Lung microvascular endothelial cell (primary cell): Measurements from ENCODE around the gene BICD1. TPM values are rescaled to one million over a fixed set of nuclear protein-coding genes. Genes with fewer than 3 reads are reported as not detected.
"Not testable (repeated sequence)": the region's sequence is repeated elsewhere in the genome, so short reads cannot be mapped to it uniquely, and the experiment has no call there.

Source experiments
- DNase-seq, 2 donors: peaks; one replicate each; pipeline versions ENCODE4 v3.0.0 to v3.0.0-alpha.2; 2010; ENCODE audit warnings: low read depth in 2 of 2
- total RNA-seq: library from RNA; depleted of rRNA; stranded (reverse); fragments of >200 nt; gene quantifications from 2 replicates; pipeline ENCODE4 v1.2.1, GENCODE V29; 2014

The BICD1 gene
- total RNA-seq, 1 donor from 2014 or later = 20.2 TPM

GRCh38 chr12:32191445-32191844 lies 84.8 kb downstream of the BICD1 start:
- DNase-seq = no peak

GRCh38 chr12:32196250-32197198 lies 89.9 kb downstream of the BICD1 start:
- no peak for DNase-seq

GRCh38 chr12:32197421-32197820 lies 90.8 kb downstream of the BICD1 start:
- peak in 1 of 2 donors; percentile 56 for DNase-seq

- DNase-seq = peak; percentile 14 to 88
Observed at GRCh38 chr12:32198555-32198954, 91.9 kb downstream of the BICD1 start.

GRCh38 chr12:32201096-32201495 lies 94.4 kb downstream of the BICD1 start:
- no peak for DNase-seq

GRCh38 chr12:32201976-32202375 lies 95.3 kb downstream of the BICD1 start:
- DNase-seq = peak; percentile 8 to 69

- DNase-seq = no peak
Observed at GRCh38 chr12:32205731-32206130, 99.1 kb downstream of the BICD1 start.

GRCh38 chr12:32208355-32208754 lies 101.7 kb downstream of the BICD1 start:
- DNase-seq = no peak

- no peak for DNase-seq
Observed at GRCh38 chr12:32211066-32211899, 104.6 kb downstream of the BICD1 start.

GRCh38 chr12:32211900-32212156 lies 105.2 kb downstream of the BICD1 start:
- no peak for DNase-seq

GRCh38 chr12:32214723-32215122 lies 108.1 kb downstream of the BICD1 start:
- DNase-seq = no peak

- peak in 1 of 2 donors; percentile 85 for DNase-seq
Observed at GRCh38 chr12:32217354-32218310, 111.0 kb downstream of the BICD1 start.

GRCh38 chr12:32223941-32224340 lies 117.3 kb downstream of the BICD1 start:
- DNase-seq = no peak

GRCh38 chr12:32226768-32227167 lies 120.1 kb downstream of the BICD1 start:
- DNase-seq = no peak

GRCh38 chr12:32229971-32230612 lies 123.4 kb downstream of the BICD1 start:
- no peak for DNase-seq

GRCh38 chr12:32230613-32230993 lies 124.0 kb downstream of the BICD1 start:
- DNase-seq = no peak

- not testable (repeated sequence) for DNase-seq
Observed at GRCh38 chr12:32231361-32231760, 124.7 kb downstream of the BICD1 start.

GRCh38 chr12:32233568-32233967 lies 126.9 kb downstream of the BICD1 start:
- DNase-seq = no peak

GRCh38 chr12:32235251-32235650 lies 128.6 kb downstream of the BICD1 start:
- DNase-seq = no peak

- peak; percentile 22 to 67 for DNase-seq
Observed at GRCh38 chr12:32240162-32240561, 133.5 kb downstream of the BICD1 start.

- peak; percentile 53 to 80 for DNase-seq
Observed at GRCh38 chr12:32240831-32241230, 134.2 kb downstream of the BICD1 start.
